HEK293 (cell line): Measurements from ENCODE around the gene BACH2.

Experiments used
- CTCF ChIA-PET: fragments of 350-600 bp; formaldehyde crosslinking; extraction: SDS; loops from one replicate; lab custom pipeline; 2021; ENCODE audit warnings: antibody characterized with exemption; lab: Yijun Ruan, JAX
- POLR2A ChIA-PET: fragments of 300-600 bp; formaldehyde crosslinking; extraction: SDS; loops from one replicate; lab custom pipeline; 2020; ENCODE audit warnings: antibody characterized with exemption, inconsistent platforms; lab: Yijun Ruan, JAX
- H3K27ac ChIP-seq: fragments of 200-500 bp; sonication (Bioruptor generic); 2 replicates; pipeline ENCODE4 v1.5.1; 2014; ENCODE audit warnings: low read depth, low read length, control low read depth, inconsistent platforms; ENCODE audit errors: extremely low read depth
- H3K36me3 ChIP-seq, 2 experiments: fragments of 200-500 bp in 1 of 2; sonication (Bioruptor generic) in 1 of 2; 1 replicate in 1 of 2; 2 replicates in 1 of 2; pipeline ENCODE4 v1.5.1; 2014 to 2017; ENCODE audit warnings: inconsistent platforms in 2 of 2, low read length in 2 of 2; ENCODE audit not compliant: control insufficient read depth in 2 of 2, insufficient read depth in 1 of 2
- H3K4me1 ChIP-seq: fragments of 200-500 bp; sonication (Bioruptor generic); 2 replicates; pipeline ENCODE4 v1.5.1; 2014; ENCODE audit warnings: mild to moderate bottlenecking, low read length, inconsistent platforms; ENCODE audit not compliant: control insufficient read depth, insufficient read depth
- H3K4me3 ChIP-seq: 2 replicates; pipeline ENCODE4 v1.5.1; 2011; ENCODE audit warnings: low read depth, mild to moderate bottlenecking, control low read depth, low read length, moderate library complexity
- H3K9me3 ChIP-seq: fragments of 200-500 bp; sonication (Bioruptor generic); 2 replicates; pipeline ENCODE4 v1.5.1; 2014; ENCODE audit warnings: low read depth, low read length, inconsistent platforms; ENCODE audit not compliant: control insufficient read depth, insufficient read depth
- ATF2 ChIP-seq: fragments of 450-650 bp; formaldehyde crosslinking; IDR thresholded peaks from 2 replicates; pipeline ENCODE4 v1.5.1; 2016; ENCODE audit warnings: missing biosample characterization, missing genetic modification characterization, low read depth
- PRDM10 ChIP-seq: fragments of 450-650 bp; formaldehyde crosslinking; IDR thresholded peaks from 2 replicates; pipeline ENCODE4 v1.5.1; 2016; ENCODE audit warnings: missing biosample characterization, missing genetic modification characterization
- TRIM28 ChIP-seq: IDR thresholded peaks from 2 replicates; pipeline ENCODE4 v1.6.1; 2011; ENCODE audit warnings: low read length, control low read depth, borderline replicate concordance
- YY2 ChIP-seq: fragments of 450-650 bp; formaldehyde crosslinking; IDR thresholded peaks from 2 replicates; pipeline ENCODE4 v1.5.1; 2016; ENCODE audit warnings: missing biosample characterization, missing genetic modification characterization
- ZBTB20 ChIP-seq: fragments of 450-650 bp; formaldehyde crosslinking; IDR thresholded peaks from 2 replicates; pipeline ENCODE4 v1.5.1; 2016; ENCODE audit warnings: missing biosample characterization, missing genetic modification characterization
- ZNF155 ChIP-seq: fragments of 450-650 bp; formaldehyde crosslinking; IDR thresholded peaks from 2 replicates; pipeline ENCODE4 v1.5.1; 2016; ENCODE audit warnings: missing biosample characterization, missing genetic modification characterization
- ZNF23 ChIP-seq: fragments of 450-650 bp; formaldehyde crosslinking; IDR thresholded peaks from 2 replicates; pipeline ENCODE4 v1.5.1; 2016; ENCODE audit warnings: missing biosample characterization, missing genetic modification characterization, borderline replicate concordance
- ZNF24 ChIP-seq: fragments of 450-650 bp; formaldehyde crosslinking; IDR thresholded peaks from 2 replicates; pipeline ENCODE4 v1.5.1; 2016; ENCODE audit warnings: missing biosample characterization, missing genetic modification characterization
- ZNF654 ChIP-seq: fragments of 450-650 bp; formaldehyde crosslinking; IDR thresholded peaks from 2 replicates; pipeline ENCODE4 v1.5.1; 2016; ENCODE audit warnings: low read depth, missing biosample characterization, missing genetic modification characterization
- ZNF658 ChIP-seq: fragments of 450-650 bp; formaldehyde crosslinking; IDR thresholded peaks from 2 replicates; pipeline ENCODE4; 2016; ENCODE audit warnings: missing biosample characterization, missing genetic modification characterization
- ZNF707 ChIP-seq: fragments of 450-650 bp; formaldehyde crosslinking; IDR thresholded peaks from 2 replicates; pipeline ENCODE4 v1.5.1; 2016; ENCODE audit warnings: missing biosample characterization, missing genetic modification characterization
- ZNF776 ChIP-seq: fragments of 450-650 bp; formaldehyde crosslinking; IDR thresholded peaks from 2 replicates; pipeline ENCODE4 v1.5.0; 2017; ENCODE audit warnings: missing biosample characterization, missing genetic modification characterization, borderline replicate concordance
- ZNF837 ChIP-seq: fragments of 450-650 bp; formaldehyde crosslinking; IDR thresholded peaks from 2 replicates; pipeline ENCODE4 v1.5.1; 2016; ENCODE audit warnings: missing biosample characterization, missing genetic modification characterization
- TF ChIP-seq, protein P1 (sequence below): fragments of 450-650 bp; formaldehyde crosslinking; IDR thresholded peaks from 2 replicates; pipeline ENCODE4 v1.5.1; 2016; ENCODE audit warnings: missing biosample characterization, missing genetic modification characterization
- TF ChIP-seq, protein P2 (sequence below): fragments of 450-650 bp; formaldehyde crosslinking; IDR thresholded peaks from 2 replicates; pipeline ENCODE4 v1.5.1; 2016; ENCODE audit warnings: missing biosample characterization, missing genetic modification characterization
- TF ChIP-seq, protein P3 (sequence below): fragments of 450-650 bp; formaldehyde crosslinking; IDR thresholded peaks from 2 replicates; pipeline ENCODE4 v1.5.1; 2016; ENCODE audit warnings: missing biosample characterization, missing genetic modification characterization, borderline replicate concordance

BACH2 gene

DNA sequence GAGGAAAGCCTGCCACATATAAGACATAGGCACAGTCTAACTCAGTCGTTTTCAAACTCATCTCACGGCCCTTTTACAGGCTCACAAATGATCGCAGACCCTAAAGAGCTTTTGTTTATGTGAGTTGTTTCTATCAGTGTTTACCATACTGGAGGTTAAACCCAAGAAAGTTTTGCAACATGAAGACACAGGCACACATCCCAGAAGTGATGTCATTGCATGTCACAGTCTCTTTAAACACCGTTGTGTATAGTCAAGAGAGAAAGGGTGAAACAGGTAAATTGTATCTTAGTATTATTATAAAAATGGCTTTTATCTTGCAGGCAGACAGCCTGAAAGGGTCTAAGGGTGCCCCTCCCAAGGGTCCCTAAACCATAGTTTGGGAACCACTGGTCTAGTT, 96.7 kb downstream of the BACH2 start:
- H3K36me3 ChIP-seq: peaks cover 0 to 16% of the 10 kb centered on the region in 2 experiments; a peak in 1 of 3 replicates
- H3K27ac ChIP-seq: no peak overlapping the region
- ChIA-PET CTCF (interaction anchor here (0.6 kb wide), 1 partner anchor 28 kb away, joined by 3 read pairs; no protein-coding TSS in a partner anchor), POLR2A (no interaction called here)
- peaks cover 16% of the 10 kb centered on the region for H3K4me1 ChIP-seq
- H3K4me3 ChIP-seq: no peak overlapping the region
- TF ChIP-seq ZNF24 (tag by site-specific recombination) (no peak), ZNF776 (no peak), ZNF837 (tag by site-specific recombination) (no peak), YY2 (tag by site-specific recombination) (no peak), ZNF23 (tag by site-specific recombination) (no peak), ZNF654 (no peak), ZNF658 (tag by site-specific recombination) (no peak), ZBTB20 (no peak), PRDM10 (tag by site-specific recombination) (no peak)
- TF ChIP-seq, protein P1, sequence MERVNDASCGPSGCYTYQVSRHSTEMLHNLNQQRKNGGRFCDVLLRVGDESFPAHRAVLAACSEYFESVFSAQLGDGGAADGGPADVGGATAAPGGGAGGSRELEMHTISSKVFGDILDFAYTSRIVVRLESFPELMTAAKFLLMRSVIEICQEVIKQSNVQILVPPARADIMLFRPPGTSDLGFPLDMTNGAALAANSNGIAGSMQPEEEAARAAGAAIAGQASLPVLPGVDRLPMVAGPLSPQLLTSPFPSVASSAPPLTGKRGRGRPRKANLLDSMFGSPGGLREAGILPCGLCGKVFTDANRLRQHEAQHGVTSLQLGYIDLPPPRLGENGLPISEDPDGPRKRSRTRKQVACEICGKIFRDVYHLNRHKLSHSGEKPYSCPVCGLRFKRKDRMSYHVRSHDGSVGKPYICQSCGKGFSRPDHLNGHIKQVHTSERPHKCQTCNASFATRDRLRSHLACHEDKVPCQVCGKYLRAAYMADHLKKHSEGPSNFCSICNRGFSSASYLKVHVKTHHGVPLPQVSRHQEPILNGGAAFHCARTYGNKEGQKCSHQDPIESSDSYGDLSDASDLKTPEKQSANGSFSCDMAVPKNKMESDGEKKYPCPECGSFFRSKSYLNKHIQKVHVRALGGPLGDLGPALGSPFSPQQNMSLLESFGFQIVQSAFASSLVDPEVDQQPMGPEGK (tag by site-specific recombination): no peak
- H3K9me3 ChIP-seq: no peaks in the 10 kb centered on the region

DNA sequence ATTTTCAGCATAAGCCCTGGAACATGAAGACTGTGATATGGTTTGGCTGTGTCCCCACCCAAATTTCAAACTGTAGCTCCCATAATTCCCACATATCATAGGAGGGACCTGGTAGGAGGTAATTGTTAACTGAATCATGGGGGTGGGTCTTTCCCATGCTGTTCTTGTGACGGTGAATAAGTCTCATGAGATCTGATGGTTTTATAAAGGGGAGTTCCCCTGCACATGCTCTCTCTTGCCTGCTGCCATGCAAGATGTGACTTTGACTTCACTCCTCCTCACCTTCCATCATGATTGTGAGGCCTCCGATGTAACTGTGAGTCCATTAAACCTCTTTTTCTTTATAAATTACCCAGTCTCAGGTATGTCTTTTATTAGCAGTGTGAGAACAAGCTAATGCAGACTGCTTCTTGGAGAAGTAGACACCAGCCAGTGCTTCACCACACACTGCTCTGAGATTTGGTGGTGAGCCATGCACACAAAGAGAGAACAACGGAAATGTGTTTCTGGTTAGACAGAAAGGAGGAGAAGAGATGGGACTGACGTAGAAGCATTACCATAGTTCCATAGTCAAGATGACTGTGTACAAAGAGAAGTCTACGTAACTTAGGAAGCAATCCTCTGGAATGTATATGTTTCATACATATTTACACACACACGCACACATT, 97.8 kb downstream of the BACH2 start:
- CTCF ChIA-PET: interaction anchor here (0.6 kb wide), 1 partner anchor 29 kb away, joined by 3 read pairs; no protein-coding TSS in a partner anchor
- Histone ChIP-seq H3K36me3 (peaks cover 0 to 16% of the 10 kb centered on the region in 2 experiments; a peak in 1 of 3 replicates), H3K9me3 (no peaks in the 10 kb centered on the region), H3K4me3 (no peak overlapping the region), H3K27ac (no peak overlapping the region), H3K4me1 (peaks cover 12% of the 10 kb centered on the region)
- POLR2A ChIA-PET: interaction anchor here (0.5 kb wide), 1 partner anchor 20 kb away, joined by 4 read pairs; no protein-coding TSS in a partner anchor
- TF ChIP-seq ZNF155 (tag by site-specific recombination) (no peak), ATF2 (tag by site-specific recombination) (no peak), TRIM28 (no peak), ZNF707 (tag by site-specific recombination) (no peak), ZNF24 (tag by site-specific recombination) (no peak)
- TF ChIP-seq, protein P2, sequence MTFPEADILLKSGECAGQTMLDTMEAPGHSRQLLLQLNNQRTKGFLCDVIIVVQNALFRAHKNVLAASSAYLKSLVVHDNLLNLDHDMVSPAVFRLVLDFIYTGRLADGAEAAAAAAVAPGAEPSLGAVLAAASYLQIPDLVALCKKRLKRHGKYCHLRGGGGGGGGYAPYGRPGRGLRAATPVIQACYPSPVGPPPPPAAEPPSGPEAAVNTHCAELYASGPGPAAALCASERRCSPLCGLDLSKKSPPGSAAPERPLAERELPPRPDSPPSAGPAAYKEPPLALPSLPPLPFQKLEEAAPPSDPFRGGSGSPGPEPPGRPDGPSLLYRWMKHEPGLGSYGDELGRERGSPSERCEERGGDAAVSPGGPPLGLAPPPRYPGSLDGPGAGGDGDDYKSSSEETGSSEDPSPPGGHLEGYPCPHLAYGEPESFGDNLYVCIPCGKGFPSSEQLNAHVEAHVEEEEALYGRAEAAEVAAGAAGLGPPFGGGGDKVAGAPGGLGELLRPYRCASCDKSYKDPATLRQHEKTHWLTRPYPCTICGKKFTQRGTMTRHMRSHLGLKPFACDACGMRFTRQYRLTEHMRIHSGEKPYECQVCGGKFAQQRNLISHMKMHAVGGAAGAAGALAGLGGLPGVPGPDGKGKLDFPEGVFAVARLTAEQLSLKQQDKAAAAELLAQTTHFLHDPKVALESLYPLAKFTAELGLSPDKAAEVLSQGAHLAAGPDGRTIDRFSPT (tag by site-specific recombination): no peak
- TF ChIP-seq, protein P3, sequence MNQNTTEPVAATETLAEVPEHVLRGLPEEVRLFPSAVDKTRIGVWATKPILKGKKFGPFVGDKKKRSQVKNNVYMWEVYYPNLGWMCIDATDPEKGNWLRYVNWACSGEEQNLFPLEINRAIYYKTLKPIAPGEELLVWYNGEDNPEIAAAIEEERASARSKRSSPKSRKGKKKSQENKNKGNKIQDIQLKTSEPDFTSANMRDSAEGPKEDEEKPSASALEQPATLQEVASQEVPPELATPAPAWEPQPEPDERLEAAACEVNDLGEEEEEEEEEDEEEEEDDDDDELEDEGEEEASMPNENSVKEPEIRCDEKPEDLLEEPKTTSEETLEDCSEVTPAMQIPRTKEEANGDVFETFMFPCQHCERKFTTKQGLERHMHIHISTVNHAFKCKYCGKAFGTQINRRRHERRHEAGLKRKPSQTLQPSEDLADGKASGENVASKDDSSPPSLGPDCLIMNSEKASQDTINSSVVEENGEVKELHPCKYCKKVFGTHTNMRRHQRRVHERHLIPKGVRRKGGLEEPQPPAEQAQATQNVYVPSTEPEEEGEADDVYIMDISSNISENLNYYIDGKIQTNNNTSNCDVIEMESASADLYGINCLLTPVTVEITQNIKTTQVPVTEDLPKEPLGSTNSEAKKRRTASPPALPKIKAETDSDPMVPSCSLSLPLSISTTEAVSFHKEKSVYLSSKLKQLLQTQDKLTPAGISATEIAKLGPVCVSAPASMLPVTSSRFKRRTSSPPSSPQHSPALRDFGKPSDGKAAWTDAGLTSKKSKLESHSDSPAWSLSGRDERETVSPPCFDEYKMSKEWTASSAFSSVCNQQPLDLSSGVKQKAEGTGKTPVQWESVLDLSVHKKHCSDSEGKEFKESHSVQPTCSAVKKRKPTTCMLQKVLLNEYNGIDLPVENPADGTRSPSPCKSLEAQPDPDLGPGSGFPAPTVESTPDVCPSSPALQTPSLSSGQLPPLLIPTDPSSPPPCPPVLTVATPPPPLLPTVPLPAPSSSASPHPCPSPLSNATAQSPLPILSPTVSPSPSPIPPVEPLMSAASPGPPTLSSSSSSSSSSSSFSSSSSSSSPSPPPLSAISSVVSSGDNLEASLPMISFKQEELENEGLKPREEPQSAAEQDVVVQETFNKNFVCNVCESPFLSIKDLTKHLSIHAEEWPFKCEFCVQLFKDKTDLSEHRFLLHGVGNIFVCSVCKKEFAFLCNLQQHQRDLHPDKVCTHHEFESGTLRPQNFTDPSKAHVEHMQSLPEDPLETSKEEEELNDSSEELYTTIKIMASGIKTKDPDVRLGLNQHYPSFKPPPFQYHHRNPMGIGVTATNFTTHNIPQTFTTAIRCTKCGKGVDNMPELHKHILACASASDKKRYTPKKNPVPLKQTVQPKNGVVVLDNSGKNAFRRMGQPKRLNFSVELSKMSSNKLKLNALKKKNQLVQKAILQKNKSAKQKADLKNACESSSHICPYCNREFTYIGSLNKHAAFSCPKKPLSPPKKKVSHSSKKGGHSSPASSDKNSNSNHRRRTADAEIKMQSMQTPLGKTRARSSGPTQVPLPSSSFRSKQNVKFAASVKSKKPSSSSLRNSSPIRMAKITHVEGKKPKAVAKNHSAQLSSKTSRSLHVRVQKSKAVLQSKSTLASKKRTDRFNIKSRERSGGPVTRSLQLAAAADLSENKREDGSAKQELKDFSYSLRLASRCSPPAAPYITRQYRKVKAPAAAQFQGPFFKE (tag by site-specific recombination): no peak
